ENCODE data around the gene CCDC201.

Gene CCDC201, protein sequence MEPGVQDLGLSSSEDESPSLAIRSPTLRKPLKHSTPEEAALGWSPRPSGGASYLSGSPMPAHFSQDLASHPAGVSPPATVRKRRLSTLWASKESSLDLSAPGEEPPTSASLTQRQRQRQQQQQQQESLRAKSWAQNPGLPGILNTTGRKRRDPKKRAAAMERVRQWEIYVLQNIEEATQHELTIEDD
- 0 to 0.04 (median 0) reads per million in 3 experiments for total RNA-seq

GRCh38 chr7:45873035-45873354 is at the start of gene CCDC201:
Gene CCDC201 (minus strand): TSS chr7:45873082. CDS start chr7:45873007, 75 bp downstream.
- DNase-seq: no peak

GRCh38 chr7:45921699-45922519 is 49.0 kb upstream of the CCDC201 start:
- DNase-seq: no peak

- no peak for DNase-seq
These were observed 48.5 kb upstream of the CCDC201 start for GRCh38 chr7:45921381-45921698.

DNA sequence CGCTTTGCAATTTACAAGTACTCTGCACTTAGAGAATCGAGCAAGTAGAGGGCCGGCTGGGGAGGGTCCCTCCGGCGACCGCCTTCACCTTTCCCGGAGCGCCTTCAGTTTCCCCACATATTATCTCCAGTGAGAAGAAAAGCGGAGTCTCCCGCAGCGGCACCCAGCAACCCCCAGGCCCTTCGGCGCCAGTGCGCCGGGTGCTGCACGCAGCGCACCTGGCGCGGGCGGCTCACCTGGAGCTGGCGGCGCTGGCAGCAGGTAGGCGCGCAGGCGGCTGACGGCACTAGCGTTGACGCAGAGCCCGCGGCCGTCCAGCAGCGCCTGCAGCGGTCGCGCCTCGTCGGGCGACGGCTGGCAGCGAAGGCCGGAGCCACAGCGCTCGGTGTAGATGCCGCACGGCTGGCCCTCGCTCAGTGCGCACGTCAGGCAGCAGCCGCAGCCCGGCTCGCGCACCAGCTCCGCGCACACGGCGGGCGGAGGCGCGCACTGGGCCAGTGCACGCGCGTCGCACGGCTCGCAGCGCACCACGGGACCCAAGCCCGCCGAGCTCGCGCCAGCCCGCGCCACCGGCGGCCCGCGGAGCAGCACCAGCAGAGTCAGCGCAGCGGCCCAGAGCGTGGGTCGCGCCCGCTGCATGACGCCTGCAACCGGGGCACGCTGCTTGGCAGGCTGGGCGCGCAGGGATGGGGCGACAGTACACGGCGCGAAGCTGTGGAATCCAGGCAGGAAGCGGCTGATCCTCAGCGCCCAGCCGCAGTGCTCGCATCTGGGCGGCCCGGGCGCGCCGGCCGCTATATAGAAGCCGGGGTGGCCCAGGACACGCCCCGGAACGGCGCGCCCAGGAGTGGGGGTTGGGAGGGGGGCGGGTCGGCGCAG is 47.9 kb upstream of the CCDC201 start, which contains the start of gene IGFBP3:
IGFBP3 (minus strand) TSS at position 771 of the 879 bp plus-strand sequence; CDS start at position 639, 132 bp downstream.
- DNase-seq: peak; percentile 25

- DNase-seq: no peak
These were observed 47.1 kb upstream of the CCDC201 start for GRCh38 chr7:45919993-45920459.

GRCh38 chr7:45919231-45919784 is 46.4 kb upstream of the CCDC201 start:
- DNase-seq: no peak

- no peak for DNase-seq
These were observed 45.7 kb upstream of the CCDC201 start for GRCh38 chr7:45918556-45918955.

DNA sequence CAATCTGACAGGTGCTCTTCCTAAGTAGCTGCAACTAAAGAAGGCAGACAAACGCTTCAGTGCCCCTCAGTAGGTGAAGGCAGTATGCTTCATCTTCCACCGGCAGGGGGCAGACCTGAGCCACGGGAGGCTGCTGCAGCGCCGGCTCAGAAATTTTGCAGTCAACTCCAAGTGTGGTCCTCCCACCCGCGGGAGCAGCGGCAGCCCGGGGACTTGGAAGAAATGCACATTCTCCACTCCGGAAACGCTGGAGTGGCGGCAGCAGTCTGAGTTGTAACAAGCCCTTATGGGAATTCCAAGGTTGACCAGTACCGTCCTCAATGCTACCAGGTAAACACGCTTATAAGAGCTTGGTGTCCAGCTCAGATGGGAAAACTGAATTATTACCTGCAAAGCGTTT is 44.8 kb upstream of the CCDC201 start:
- peak; percentile 46 for DNase-seq

DNA sequence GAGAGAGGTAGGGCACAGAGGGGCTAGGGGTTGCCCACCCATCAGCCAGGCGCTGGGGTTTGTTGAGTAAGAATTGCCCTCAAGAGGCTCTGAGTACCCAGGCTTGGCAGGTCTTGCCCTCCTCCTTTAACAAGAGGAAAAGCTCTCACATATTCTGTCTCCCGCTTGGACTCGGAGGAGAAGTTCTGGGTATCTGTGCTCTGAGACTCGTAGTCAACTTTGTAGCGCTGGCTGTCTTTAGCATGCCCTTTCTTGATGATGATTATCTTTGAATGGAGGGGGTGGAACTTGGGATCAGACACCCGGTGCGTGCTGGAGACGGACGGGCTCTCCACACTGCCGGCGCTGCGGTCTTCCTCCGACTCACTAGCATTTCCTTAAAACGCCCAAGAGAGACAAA is 44.2 kb upstream of the CCDC201 start:
- no peak for DNase-seq

GRCh38 chr7:45915606-45916005 is 42.7 kb upstream of the CCDC201 start:
- DNase-seq: no peak

DNA sequence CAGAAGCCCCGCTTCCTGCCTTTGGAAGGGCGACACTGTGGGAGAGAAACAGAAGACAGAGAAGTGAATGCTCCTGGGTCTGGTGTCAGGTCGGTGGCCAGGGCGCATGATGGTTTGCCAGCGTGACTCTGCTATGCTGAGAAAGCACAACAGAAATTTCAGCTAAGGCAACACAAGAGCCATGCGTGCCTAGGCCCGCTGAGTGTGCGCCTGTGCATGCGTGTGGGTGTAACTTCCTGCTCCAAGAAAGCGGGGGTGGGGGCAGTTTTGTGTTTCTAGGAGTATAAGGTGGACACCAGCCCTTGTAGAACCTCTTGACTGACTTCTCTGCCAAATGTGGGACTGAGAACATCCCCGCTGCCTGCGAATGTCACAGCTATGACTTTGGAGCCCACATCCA is 42.0 kb upstream of the CCDC201 start:
- DNase-seq: no peak

DNA sequence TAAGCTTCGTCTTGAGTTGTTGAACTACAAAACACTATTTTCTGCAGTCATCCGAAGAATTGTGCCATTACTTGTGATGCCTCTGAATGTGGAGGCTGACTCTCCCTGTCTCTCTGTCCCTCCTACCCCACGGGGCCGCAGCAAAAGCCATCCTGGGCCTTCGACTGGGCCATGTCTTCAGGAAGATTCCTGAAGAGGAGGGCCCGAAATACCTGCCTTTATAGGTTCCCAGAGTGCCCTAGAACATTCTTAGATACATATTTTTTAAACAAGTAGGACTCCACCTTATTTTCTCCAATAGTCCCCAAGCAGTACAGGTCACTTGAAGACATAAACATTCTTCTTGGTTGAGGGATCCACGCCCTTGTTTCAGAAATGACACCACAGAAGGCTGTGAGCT is 40.1 kb upstream of the CCDC201 start:
- no peak for DNase-seq

- no peak for DNase-seq
These were observed 38.4 kb upstream of the CCDC201 start for GRCh38 chr7:45911311-45911710.

DNA sequence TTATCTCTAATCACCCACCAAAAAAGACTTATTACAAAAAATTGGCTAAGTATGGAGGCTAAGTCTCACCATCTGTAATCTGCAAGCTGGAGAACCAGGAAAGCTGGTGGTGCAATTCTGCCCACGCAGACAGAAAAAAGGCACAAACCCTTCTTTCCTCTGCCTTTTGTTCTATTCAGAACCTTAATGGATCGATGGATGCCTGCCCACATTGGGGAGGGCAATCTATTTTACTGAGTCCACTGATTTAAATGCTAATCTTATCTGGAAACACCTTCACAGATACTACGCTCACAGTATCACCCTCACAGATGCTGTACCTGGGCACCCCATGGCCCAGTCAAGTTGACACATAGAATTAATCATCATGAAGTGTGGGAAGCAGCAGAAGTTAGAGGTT is 38.0 kb upstream of the CCDC201 start:
- no peak for DNase-seq

GRCh38 chr7:45909561-45909960 is 36.7 kb upstream of the CCDC201 start:
- no peak for DNase-seq

- DNase-seq: no peak
These were observed 29.9 kb upstream of the CCDC201 start for GRCh38 chr7:45902820-45903219.

DNA sequence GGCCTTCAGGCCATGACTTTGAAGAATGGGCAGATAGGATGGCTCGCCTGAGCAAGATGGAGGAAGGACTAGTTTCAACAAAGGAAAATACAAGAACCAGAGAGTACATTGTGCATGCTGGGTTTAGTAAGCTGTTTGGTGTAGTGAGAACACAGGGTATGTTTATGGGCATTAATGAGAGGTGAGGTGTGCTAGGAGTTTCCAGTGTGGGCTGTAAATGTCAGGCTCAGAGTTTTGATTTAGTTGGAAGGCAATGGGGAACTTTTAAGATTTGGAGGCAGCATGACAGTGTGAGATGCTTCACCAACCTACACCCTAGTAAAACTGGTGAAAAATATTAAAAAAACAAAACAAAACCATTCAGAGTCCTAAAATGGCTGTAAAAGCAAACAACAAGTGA is 28.7 kb upstream of the CCDC201 start:
- no peak for DNase-seq

DNA sequence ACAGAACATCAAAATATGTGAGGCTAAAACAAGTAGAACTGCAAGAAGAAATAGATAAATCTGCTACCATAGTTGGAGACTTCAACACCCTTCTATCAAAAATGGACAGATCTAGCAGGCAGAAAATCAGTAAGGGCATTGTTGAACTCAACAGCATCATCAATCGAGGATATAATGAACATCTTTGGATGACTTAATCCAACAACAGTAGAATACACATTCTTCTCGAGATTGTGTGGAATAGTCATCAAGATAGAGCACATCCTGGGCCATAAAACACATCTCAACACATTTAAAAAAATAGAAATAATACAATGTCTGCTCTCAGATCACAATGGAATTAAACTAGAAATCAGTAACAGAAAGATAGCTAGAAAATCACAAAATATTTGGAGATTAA is 25.3 kb upstream of the CCDC201 start:
- DNase-seq: no peak

- no peak for DNase-seq
These were observed 24.3 kb upstream of the CCDC201 start for GRCh38 chr7:45897042-45897690.

GRCh38 chr7:45894665-45895062 is 21.8 kb upstream of the CCDC201 start:
- no peak for DNase-seq

DNA sequence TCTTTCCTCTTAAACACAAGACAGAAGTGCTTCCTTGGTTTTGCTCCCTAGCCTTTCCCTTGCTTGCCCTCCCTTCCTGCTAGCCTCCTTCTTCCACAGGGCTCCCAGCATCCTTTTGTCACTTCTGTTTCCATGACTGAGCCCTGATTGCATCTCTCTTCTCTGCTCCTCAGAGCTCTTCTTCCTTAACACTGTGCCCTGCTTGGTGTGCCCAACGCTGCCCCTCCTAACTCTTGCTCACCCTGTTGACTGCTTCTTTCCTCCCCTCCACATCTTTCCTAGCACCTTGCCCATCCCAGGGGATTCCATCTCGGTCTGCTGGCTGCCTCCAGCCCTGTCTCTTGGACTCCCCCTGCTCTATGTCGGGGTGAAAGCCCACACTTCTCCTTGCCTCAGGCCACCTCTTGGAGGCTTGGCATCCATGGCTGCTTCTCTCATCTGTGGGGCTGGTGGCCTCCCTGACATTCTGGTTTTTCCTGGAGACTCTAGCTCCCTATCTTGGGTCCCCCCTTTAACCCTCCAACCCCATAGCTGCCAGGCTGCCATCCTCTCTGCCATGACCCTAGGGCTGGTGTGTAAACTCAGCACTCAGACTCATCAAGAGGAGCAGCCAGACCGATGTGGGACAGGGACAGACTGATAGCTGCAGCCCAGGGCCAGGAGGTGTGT is 21.2 kb upstream of the CCDC201 start:
- DNase-seq: no peak

GRCh38 chr7:45893374-45893995 is 20.6 kb upstream of the CCDC201 start:
- DNase-seq: no peak
